CD4-positive, alpha-beta T cell treated with Interleukin-12 subunit alpha and Interleukin-12 subunit beta, for 1 hour (primary cell): ENCODE results near the gene CADPS.

ENCODE experiments used
- DNase-seq: peaks from one replicate; pipeline ENCODE4 v3.0.0-alpha.2; 2020

CADPS gene

GRCh38 chr3:62873451-62873760, 1.8 kb downstream of the CADPS start:
- no peak for DNase-seq

GRCh38 chr3:62872318-62872717, 2.9 kb downstream of the CADPS start:
- DNase-seq, result no peak

- DNase-seq, result no peak
Measured at GRCh38 chr3:62870321-62870720, 4.9 kb downstream of the CADPS start.

DNA sequence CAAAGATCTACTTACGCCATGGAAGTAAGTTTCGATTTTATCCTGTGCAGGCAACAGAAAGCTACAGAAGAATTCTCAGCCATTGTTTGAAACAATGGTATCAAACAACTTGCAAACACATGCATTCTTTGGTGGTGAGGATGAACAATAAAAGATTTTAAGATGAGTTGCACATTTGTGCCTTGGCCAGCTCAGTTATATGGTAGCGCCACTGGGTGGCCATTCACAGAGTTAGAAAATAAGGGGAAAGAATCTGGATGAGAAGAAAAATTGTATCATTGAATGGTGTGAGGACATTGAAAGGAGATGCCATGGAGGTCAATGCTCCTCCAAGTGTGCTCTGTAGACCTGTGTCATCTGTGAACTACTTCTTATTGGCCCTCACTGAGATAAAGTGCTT, 11.6 kb downstream of the CADPS start:
- no peak for DNase-seq

GRCh38 chr3:62859203-62859791, 15.9 kb downstream of the CADPS start:
- DNase-seq, result no peak

GRCh38 chr3:62845996-62846395, 29.2 kb downstream of the CADPS start:
- DNase-seq, result no peak

DNA sequence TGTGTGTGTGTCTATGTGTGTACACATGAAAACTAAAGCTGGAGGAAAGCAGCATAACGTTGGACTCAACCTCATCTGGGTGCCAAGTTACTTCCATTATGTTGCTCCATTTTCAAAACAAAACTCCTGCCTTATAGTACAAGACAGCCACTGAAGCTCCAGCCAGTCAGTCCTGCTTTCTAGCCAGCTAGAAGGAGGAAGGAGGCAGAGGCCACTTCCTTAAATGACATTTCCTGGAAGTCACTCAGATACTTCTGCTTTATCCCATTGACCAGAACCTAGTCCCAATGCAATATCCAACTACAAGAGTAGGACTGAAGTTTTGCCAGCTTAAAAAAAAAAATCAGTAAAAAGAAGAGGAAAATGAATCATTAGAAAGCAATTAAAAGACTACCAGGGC, 31.7 kb downstream of the CADPS start:
- no peak for DNase-seq

DNA sequence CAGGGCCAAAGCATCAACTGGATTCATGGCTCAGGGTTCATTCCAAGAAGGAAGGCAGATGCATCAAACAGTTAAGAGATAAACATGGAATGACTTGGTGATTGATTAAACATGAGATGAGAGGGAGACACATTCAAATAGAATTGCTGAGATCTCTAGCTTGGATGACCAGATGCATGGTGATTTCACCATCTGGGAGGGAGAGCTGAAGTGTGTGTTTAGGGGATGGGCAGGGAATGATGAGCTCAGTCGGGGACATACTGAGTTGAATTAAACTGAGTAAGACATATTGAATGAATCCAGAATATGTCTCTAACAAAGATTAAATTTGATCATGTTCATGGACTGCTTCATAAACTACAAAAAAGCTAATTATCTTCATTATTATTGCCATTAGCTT, 35.5 kb downstream of the CADPS start:
- no peak for DNase-seq

- no peak for DNase-seq
Measured at GRCh38 chr3:62837145-62837787, 38.0 kb downstream of the CADPS start.

GRCh38 chr3:62835554-62836236, 39.5 kb downstream of the CADPS start:
- DNase-seq, result no peak

- DNase-seq, result no peak
Measured at GRCh38 chr3:62833538-62833937, 41.7 kb downstream of the CADPS start.

GRCh38 chr3:62832553-62832952, 42.7 kb downstream of the CADPS start:
- DNase-seq, result no peak

DNA sequence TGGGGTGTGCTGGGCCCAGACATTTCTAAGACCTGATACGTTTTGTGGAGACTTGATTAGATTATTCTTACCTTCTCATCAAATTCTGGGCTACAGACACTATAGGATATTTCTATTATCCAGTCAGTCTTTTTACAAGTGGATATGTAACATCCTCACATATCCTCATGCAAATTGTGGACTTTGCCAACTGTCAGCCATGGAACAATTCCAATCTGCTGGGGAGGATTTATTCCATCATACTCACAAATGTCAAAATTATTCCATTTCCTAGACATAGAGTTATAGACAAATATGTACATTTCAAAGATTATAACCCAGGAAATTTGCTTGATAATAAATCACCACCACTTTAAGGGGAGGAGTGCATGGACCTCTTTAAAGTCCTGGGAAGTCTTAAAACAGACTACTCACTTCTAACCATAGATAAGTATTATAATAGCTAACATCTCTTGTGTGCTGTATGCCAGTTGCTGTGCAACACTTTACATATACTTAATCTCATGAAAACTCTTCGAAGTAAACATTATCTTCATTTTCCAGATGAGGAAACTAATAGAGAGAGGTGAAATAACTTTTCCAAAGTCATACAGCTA, 44.4 kb downstream of the CADPS start:
- DNase-seq, result no peak

GRCh38 chr3:62827550-62827949, 47.7 kb downstream of the CADPS start:
- DNase-seq, result no peak

DNA sequence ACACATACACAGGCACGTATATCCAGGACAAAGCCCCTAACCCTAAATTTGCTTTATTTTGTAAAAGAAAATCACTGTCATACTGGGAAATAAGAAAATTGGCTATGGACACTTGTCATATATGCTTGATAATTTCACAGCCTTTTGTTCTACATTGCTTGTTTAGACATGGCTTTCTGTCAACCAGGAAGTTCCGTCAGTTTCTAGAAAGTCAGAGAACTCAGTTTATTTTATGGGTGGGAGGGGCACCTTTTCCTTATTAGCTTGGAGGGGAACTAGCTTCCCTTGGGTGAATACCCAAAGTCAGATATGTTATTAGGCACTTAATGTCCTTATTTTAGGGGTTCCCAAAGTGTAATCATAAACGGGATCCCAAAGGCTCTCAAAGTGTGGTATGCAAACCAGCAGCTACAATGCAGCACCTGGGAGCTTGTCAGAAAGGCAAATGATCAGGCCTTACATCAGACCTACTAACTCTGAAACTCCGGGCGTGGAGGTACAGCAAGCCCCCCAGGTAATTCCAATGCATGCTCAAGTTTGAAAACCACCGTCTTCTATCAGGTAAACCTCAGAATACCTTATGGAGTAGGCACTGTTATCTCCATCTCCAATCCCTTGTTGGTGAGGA, 50.1 kb downstream of the CADPS start:
- DNase-seq, result no peak

DNA sequence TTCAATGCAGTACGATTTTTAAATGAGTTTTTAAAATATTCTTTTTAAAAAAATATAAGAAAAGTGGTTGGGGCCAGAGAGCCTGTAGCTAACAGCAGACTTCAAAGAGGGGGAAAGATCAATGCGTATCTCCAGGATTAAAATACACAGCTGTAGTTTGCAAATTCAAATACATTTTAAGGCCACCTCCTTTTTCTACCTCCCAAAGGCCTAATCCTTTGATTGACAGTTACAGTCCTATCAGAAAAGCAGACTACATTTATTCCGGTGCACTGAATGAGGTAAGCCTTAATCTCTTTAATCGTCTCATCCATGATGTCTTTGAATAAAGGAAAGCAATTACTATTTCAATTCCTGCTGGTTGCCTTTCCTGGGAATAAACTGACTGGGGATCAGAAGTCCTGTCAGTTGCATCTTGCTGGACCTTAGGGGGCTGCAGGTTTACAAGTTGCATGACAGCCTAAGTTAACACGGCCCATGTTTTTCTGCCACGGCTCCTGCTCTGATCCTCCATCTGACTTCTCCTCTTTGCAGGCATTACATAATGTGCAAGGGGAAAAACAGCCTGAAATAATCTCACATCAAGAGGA, 51.7 kb downstream of the CADPS start:
- DNase-seq, result no peak

DNA sequence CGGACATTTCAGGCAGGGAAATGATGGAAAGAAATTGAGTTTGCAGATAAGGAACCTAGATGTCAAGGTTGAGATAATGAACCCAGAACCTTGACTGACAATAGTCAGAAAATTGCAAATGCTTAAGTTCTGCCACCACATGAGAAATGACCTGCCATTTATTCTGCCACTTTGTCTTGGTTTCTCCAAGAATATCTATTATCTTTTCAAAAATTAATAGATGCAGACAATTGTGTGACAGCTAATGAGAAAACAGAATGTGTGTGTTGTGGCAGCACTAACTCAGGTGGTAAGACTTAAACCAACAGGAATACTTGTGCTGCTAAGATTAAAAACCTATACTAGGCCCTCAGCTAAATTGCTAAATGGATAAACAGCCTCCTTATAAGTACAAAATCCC, 52.3 kb downstream of the CADPS start:
- no peak for DNase-seq

DNA sequence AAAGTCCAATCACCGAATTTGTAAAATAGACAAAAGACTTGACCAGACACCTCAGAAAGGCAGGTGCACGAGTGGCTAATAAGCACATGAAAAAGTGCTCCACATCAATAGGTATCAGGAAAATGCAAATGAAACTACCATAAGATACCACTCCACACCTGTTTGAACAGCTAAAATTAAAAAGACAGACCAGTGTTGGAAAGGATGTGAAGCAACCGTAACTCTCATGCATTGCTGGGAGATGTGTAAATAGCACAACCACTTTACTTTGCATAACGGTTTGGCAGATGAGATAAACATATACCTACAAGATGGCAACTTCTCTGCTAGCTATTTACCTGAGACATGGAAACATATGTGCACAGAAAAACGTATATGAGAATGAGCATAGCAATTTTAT, 56.9 kb downstream of the CADPS start:
- no peak for DNase-seq

DNA sequence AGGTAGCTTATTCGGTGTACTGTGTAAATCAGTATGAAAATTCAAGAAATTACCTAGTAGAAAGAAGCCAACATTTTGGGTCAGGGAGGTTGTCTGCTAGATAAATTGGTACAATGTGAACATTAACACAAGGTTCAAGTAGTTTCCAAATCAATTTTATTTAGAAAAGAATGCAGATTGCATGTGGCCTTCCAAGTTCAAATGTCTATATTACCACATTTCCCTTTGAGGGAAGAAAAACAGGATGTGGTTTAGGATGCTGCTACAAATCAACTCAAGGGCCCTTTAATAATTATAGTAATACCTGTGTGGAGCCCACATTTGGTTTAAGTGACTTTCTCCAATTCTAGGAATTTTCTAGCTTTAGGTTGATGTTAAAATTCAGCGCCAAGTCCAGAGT, 57.5 kb downstream of the CADPS start:
- no peak for DNase-seq

DNA sequence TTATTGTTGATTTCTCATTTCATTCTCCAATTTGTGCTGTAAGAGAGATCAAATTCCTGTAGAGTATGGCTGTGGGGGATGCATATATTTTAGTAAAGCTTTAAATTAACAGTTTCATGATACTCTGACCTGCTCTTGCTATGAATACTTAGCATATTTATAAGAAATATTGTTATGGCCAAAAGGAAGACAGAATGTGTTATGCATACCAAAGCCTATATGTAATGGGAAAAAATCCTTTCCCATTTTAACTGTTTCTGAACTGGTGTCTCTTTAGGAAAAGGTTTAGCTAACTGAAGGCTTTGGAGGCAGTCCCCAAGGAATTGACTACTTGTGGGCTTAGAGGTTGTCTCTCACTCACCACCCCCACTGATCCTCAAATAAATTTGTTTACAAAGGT, 59.2 kb downstream of the CADPS start:
- DNase-seq, result no peak

DNA sequence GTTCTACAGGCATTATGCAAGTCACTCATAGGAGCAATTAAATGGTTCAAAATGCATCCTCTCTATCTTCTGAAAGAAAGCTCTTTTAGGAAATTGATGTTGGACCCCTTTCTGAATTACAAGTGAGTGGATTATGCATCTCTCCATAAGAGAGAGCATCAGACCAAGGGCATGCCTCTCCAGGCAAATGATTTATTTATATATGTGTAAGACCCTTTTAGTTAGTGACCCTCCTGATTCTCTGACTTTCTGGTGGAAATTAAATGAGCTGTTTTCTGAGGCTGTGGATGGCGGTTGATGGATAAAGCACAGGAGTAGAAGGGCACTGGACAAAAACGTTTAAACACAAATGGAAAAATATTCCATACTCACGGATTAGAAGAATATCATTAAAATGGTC, 62.6 kb downstream of the CADPS start:
- no peak for DNase-seq

GRCh38 chr3:62811119-62811518, 64.1 kb downstream of the CADPS start:
- no peak for DNase-seq

DNA sequence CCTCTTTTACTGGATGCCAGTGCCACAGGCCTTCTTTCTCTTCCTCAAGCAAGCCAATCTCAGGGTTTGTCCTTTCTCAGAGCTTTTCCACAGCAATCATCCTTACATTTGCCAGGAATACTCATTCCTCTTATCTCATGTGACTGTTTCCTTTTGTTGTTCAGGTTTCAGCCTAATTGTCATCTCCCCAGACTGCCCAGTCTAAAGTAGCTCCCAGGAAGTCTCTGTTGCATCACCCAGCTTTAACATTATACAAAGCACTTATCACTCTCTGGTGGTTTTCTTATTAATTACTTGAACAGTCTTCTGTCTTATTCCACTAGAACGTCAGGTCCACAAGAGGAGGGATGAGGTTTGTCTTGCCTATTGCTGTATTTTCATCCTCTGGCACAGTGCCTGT, 65.8 kb downstream of the CADPS start:
- no peak for DNase-seq
